K562 (cell line): Measurements from ENCODE around the gene PLCB1. TPM values are rescaled to one million over a fixed set of nuclear protein-coding genes. Genes with fewer than 3 reads are reported as not detected.

Experiments
- ATAC-seq: fragments of 200-7000 bp; cut with Tn5 transposase; 3 replicates; pipeline ENCODE4 v1.9.1; 2020; ENCODE audit warnings: moderate library complexity
- BruUV-seq: library from RNA; stranded (reverse); fragments of 400-500 nt; replicated peaks from 2 replicates; lab custom pipeline; 2021; lab: Mats Ljungman, UMichigan
- CTCF ChIA-PET: fragments of 300-600 bp; formaldehyde crosslinking; extraction: SDS; loops from one replicate; lab custom pipeline; 2021; ENCODE audit warnings: low intra/inter-chr PET ratio; lab: Yijun Ruan, JAX
- POLR2A ChIA-PET: fragments of 300-600, 350-650 bp; sonication (Branson Sonifier 250); formaldehyde crosslinking; extraction: SDS; loops from one replicate; lab custom pipeline; 2021; ENCODE audit warnings: antibody characterized with exemption, inconsistent platforms; lab: Yijun Ruan, JAX
- DNase-seq, 4 experiments: peaks; one replicate each; pipeline versions ENCODE4 v3.0.0 to v3.0.0-alpha.2; 2011 to 2018; ENCODE audit warnings: low spot score in 3 of 4, mixed read lengths in 3 of 4; ENCODE audit errors: extremely low read depth in 1 of 4
- FAIRE-seq: peaks from 2 replicates; lab custom pipeline; 2011; peaks lifted over from hg19 to GRCh38; lab: Jason Lieb, UNC
- H2AFZ ChIP-seq: 2 replicates; pipeline ENCODE4 v1.6.0; 2011; ENCODE audit warnings: low read depth, low read length, control low read depth, inconsistent platforms
- H3K27ac ChIP-seq: fragments of 200-600 bp; 3 replicates; pipeline ENCODE4 v1.8.0; 2011; ENCODE audit warnings: low read depth, mild to moderate bottlenecking, control low read depth, inconsistent platforms, low read length, moderate library complexity, mixed read lengths; ENCODE audit errors: extremely low read depth
- H3K27me3 ChIP-seq, 2 experiments: fragments of 300-600 bp in 1 of 2; 2 replicates in 1 of 2; 3 replicates in 1 of 2; pipeline versions ENCODE4 v1.6.0 to v1.8.0; 2011; ENCODE audit warnings: inconsistent platforms in 2 of 2, low read length in 2 of 2, mild to moderate bottlenecking in 1 of 2, mixed read lengths in 1 of 2, moderate library complexity in 1 of 2; ENCODE audit not compliant: control insufficient read depth in 2 of 2, insufficient read depth in 2 of 2
- H3K36me3 ChIP-seq: fragments of 300-600 bp; 3 replicates; pipeline ENCODE4 v1.8.0; 2011; ENCODE audit warnings: mild to moderate bottlenecking, low read length, inconsistent platforms; ENCODE audit not compliant: control insufficient read depth, insufficient read depth
- H3K4me1 ChIP-seq, 2 experiments: fragments of 200-600 bp in 1 of 2; replicated peaks in 1 of 2; 2 replicates in 1 of 2; 3 replicates in 1 of 2; pipeline versions ENCODE4 v1.5.1 to v1.8.0; 2011; ENCODE audit warnings: inconsistent platforms in 2 of 2, low read length in 2 of 2, mild to moderate bottlenecking in 1 of 2, mixed read lengths in 1 of 2, moderate library complexity in 1 of 2; ENCODE audit not compliant: control insufficient read depth in 2 of 2, insufficient read depth in 2 of 2
- H3K4me2 ChIP-seq: 2 replicates; pipeline ENCODE4 v1.6.1; 2011; ENCODE audit warnings: low read length, control low read depth, inconsistent platforms, mixed read lengths; ENCODE audit not compliant: insufficient read depth
- H3K4me3 ChIP-seq: fragments of 200-600 bp; sonication (generic), shearing (Covaris generic); 2 replicates; pipeline ENCODE4 v1.5.1; 2016; ENCODE audit warnings: control low read depth, inconsistent platforms
- H3K79me2 ChIP-seq: fragments of 200-600 bp; 3 replicates; pipeline ENCODE4 v1.8.0; 2011; ENCODE audit warnings: low read length, inconsistent platforms; ENCODE audit not compliant: control insufficient read depth, insufficient read depth
- H3K9ac ChIP-seq, 2 experiments: 2 replicates each; pipeline versions ENCODE4 v1.6.0 to v1.6.1; 2011; ENCODE audit warnings: low read depth in 2 of 2, low read length in 2 of 2, control low read depth in 1 of 2, inconsistent platforms in 1 of 2, mild to moderate bottlenecking in 1 of 2, mixed read lengths in 1 of 2; ENCODE audit not compliant: insufficient read depth in 1 of 2
- H3K9me1 ChIP-seq: one replicate; pipeline ENCODE4 v1.6.0; 2011; ENCODE audit warnings: inconsistent platforms, mild to moderate bottlenecking, low read length, moderate library complexity; ENCODE audit not compliant: control insufficient read depth, insufficient read depth
- H3K9me3 ChIP-seq: replicated peaks from 2 replicates; pipeline ENCODE4 v1.5.1; 2011; ENCODE audit warnings: low read depth, low read length, inconsistent platforms; ENCODE audit not compliant: control insufficient read depth, insufficient read depth
- H4K20me1 ChIP-seq: replicated peaks from 2 replicates; pipeline ENCODE4 v1.6.1; 2011; ENCODE audit warnings: low read length, inconsistent platforms, mixed read lengths; ENCODE audit not compliant: control insufficient read depth, insufficient read depth
- CEBPB ChIP-seq: fragments of 450-650 bp; IDR thresholded peaks from 2 replicates; pipeline ENCODE4 v1.6.1; 2016; ENCODE audit warnings: missing genetic modification characterization, missing compliant biosample characterization
- CHD1 ChIP-seq: fragments of 200-600 bp; sonication (generic); IDR thresholded peaks from one replicate; pipeline ENCODE4 v1.6.1; 2012; ENCODE audit warnings: mild to moderate bottlenecking, moderate library complexity, low read length, inconsistent platforms
- HSF4 ChIP-seq: fragments of 250-450 bp; sonication (Bioruptor Pico); IDR thresholded peaks from 2 replicates; pipeline ENCODE4 v2.1.2; 2022; ENCODE audit warnings: mild to moderate bottlenecking, moderate library complexity, borderline replicate concordance
- ILF3 ChIP-seq: fragments of 450-650 bp; IDR thresholded peaks from 2 replicates; pipeline ENCODE4 v1.6.1; 2018; ENCODE audit warnings: antibody characterized with exemption, mild to moderate bottlenecking, moderate library complexity, borderline replicate concordance
- KAT8 ChIP-seq: fragments of 450-650 bp; IDR thresholded peaks from 2 replicates; pipeline ENCODE4 v1.6.1; 2016; ENCODE audit warnings: low read depth, mild to moderate bottlenecking
- KDM5B ChIP-seq: fragments of 200-600 bp; sonication (generic); IDR thresholded peaks from 2 replicates; pipeline ENCODE4 v1.6.1; 2012; ENCODE audit warnings: low read depth, mild to moderate bottlenecking, moderate library complexity, low read length, control low read depth, inconsistent platforms; ENCODE audit not compliant: insufficient replicate concordance
- KHSRP ChIP-seq: fragments of 450-650 bp; IDR thresholded peaks from 2 replicates; pipeline ENCODE4 v1.6.1; 2017
- NCOA6 ChIP-seq: fragments of 450-650 bp; IDR thresholded peaks from 2 replicates; pipeline ENCODE4 v1.6.1; 2017; ENCODE audit warnings: mild to moderate bottlenecking
- NFE2 ChIP-seq: IDR thresholded peaks from 2 replicates; pipeline ENCODE4 v1.6.1; 2014; ENCODE audit warnings: antibody characterized with exemption, low read depth
- NUFIP1 ChIP-seq: fragments of 450-650 bp; IDR thresholded peaks from 2 replicates; pipeline ENCODE4 v1.6.1; 2018; ENCODE audit not compliant: partially characterized antibody
- SIN3B ChIP-seq: fragments of 450-650 bp; IDR thresholded peaks from 2 replicates; pipeline ENCODE4 v1.6.1; 2017; ENCODE audit warnings: low read depth, mild to moderate bottlenecking, moderate library complexity
- TAL1 ChIP-seq: fragments of 450-650 bp; IDR thresholded peaks from 2 replicates; pipeline ENCODE4 v1.6.1; 2016; ENCODE audit warnings: mild to moderate bottlenecking
- ZNF146 ChIP-seq: IDR thresholded peaks from one replicate; pipeline ENCODE4 v1.6.1; 2018; ENCODE audit warnings: missing compliant biosample characterization; ENCODE audit not compliant: unreplicated experiment
- ZNF395 ChIP-seq: fragments of 200-800 bp; sonication (Bioruptor generic); IDR thresholded peaks from 2 replicates; pipeline ENCODE4 v1.6.1; 2017; ENCODE audit warnings: missing genetic modification characterization, missing compliant biosample characterization
- ZNF77 ChIP-seq: fragments of 250-450 bp; sonication (Bioruptor Pico); IDR thresholded peaks from 2 replicates; pipeline ENCODE4 v1.5.0; 2020
- WGBS: fragments of 100-300 bp; shearing (Covaris generic); methylation state at CpG from one replicate; pipeline ENCODE4 v1.1.6; 2016; ENCODE audit warnings: low coverage, mixed read lengths; ENCODE audit not compliant: insufficient coverage; ENCODE audit errors: missing lambda C conversion rate; 5-methylcytosine and 5-hydroxymethylcytosine counted together
- in situ Hi-C: fragments of 300-500 bp; cut with MboI; formaldehyde crosslinking; loops from 4 replicates; pipeline ENCODE4 v1.15.0; 2018; ENCODE audit warnings: inconsistent platforms, mixed read lengths
- intact Hi-C: fragments of 100-400 bp; cut with micrococcal nuclease; formaldehyde crosslinking; loops from 2 replicates; pipeline ENCODE4 v1.14.2; 2022
- polyA plus RNA-seq, 8 experiments: library from polyadenylated mRNA; depleted of rRNA in 4 of 8; stranded (reverse) in 5 of 8; unstranded in 3 of 8; fragments of >200 nt; fragmentation: Nextera tagmentation in 2 of 8; fragmentation: Illumina TruSeq in 1 of 8; extraction: Ambion mirVana in 2 of 8; extraction: Trizol in 1 of 8; gene quantifications; 2 replicates each; pipeline versions ENCODE4 v1.2.1 to v1.2.3, GENCODE V29; 2011 to 2014; ENCODE audit warnings: inconsistent platforms in 1 of 8, missing spikeins in 1 of 8
- total RNA-seq, 7 experiments: library from RNA; depleted of rRNA in 6 of 7; stranded (reverse); fragments of >200 nt in 6 of 7; fragmentation: Illumina TruSeq in 2 of 7; extraction: Trizol in 2 of 7; gene quantifications; 2 replicates each; pipeline versions ENCODE4 v1.2.1 to v1.2.3, GENCODE V29; 2011 to 2021; ENCODE audit warnings: low replicate concordance in 1 of 7

Gene PLCB1
- total and polyA plus RNA-seq, 9 of the 15 experiments (the other 6 are each of a cell fraction or from before 2014, with no cell fraction given) = 0.34 to 3.1 (median 1.3) TPM

GRCh38 chr20:8867038-8867740, 735.1 kb downstream of the PLCB1 start:
- Histone ChIP-seq H3K27ac (no peak overlapping the region), H3K9me3 (no peaks in the 10 kb centered on the region), H3K9ac (no peak overlapping the region), H3K79me2 (no peaks in the 10 kb centered on the region), H2AFZ (no peak overlapping the region), H3K27me3 (no peaks in the 10 kb centered on the region), H4K20me1 (no peaks in the 10 kb centered on the region), H3K4me3 (no peak overlapping the region), H3K4me2 (no peak overlapping the region), H3K9me1 (no peaks in the 10 kb centered on the region), H3K36me3 (no peaks in the 10 kb centered on the region), H3K4me1 (no peaks in the 10 kb centered on the region)
- in situ Hi-C loops (no loop called here), intact Hi-C loops (no loop called here)
- ChIA-PET POLR2A (no interaction called here), CTCF (no interaction called here)
- 7% methylated on average over 6 of the region's 7 CpGs for WGBS
- BruUV-seq = no TSS peak
- DNase-seq = no peak
- TF ChIP-seq ZNF77 = no peak
- no peak for TF ChIP-seq KHSRP
- no peak for TF ChIP-seq CEBPB
- TF ChIP-seq ZNF146 (CRISPR knock-in tag) = no peak
- no peak for TF ChIP-seq NCOA6
- TF ChIP-seq TAL1 = no peak
- no peak for TF ChIP-seq KAT8
- no peak for TF ChIP-seq NUFIP1
- TF ChIP-seq CHD1 = no peak
- no peak for TF ChIP-seq NFE2
- TF ChIP-seq SIN3B = no peak
- TF ChIP-seq HSF4 (CRISPR knock-in tag) = no peak
- no peak for TF ChIP-seq ILF3
- no peak for TF ChIP-seq ZNF395 (CRISPR knock-in tag)
- TF ChIP-seq KDM5B = no peak
- no peak for ATAC-seq
- FAIRE-seq = no peak
